HG03139 (cell line): ENCODE results near the gene DFFB.

Source experiments
- ATAC-seq: cut with Tn5 transposase; IDR thresholded peaks from one replicate; pipeline ENCODE4 v1.9.1; 2021; ENCODE audit not compliant: unreplicated experiment

The DFFB gene

DNA sequence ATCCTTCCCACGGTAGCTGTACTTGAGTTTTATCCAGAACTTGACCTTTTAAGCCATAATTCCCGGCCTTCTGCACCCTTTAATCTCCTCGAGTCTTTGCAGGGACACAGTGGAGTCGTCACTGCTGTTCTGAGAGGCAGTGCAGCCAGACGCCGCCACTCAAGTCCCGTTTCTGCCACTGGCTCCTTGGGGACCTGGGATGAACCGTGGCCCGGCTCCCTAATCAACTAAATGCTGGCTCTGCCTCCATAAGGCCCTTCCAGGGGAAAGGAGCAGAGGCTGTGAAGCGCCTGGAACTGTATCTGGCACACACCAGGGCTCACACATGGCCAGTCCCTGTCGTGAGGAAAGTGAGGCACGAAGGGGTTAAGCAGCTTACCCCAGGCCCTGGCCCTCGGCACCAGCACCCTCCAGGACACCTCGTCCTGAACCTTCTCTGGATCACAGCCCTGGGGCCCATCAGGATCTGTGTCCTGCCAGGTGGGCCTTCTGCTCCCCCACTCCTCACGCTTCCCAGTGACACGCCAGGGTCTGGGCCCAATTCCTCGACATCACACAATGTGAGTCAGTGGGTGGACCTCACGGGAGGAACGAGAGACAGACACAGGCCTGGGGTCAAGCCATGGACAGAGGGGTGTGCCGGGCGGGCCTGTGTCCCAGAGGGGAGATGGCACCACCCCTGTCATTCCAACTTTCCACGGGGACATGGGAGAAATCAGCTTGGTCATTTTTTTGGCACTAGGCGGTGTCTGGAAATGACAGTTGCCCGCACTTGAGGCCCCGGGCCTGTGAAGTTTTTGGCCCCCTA, 66.3 kb downstream of the DFFB start:
- no peak for ATAC-seq

DNA sequence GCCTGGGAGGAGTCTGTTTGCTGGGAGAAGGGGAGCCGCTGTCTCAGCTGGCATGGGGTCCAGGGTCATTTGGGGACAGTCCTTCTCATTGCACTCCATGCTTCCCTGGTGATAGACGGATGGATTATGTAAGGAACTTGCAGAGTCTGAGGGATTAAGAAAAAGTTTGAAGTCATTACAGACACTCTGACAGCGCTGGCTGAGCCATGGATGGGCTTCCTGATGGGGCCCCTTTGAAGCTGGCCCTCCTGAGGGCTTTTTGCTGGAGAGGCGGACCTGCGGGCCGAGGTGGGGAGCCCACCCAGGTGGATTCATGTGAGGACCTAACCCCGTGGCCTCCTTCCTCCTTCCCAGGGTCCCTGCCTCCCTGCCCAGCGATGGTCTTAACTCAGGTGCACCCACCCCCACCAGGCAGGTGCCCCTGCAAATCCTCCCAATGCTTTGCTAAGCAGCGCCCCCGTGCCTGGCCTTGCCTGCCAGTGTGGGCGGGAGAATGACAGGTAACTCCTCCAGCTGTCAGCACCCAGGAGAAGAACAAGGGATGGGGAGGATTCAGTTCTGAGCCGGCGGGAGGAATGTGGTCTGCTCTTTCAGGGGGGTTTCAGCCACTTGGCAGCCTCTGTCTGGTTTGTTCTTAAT, 67.0 kb downstream of the DFFB start:
- ATAC-seq = no peak

DNA sequence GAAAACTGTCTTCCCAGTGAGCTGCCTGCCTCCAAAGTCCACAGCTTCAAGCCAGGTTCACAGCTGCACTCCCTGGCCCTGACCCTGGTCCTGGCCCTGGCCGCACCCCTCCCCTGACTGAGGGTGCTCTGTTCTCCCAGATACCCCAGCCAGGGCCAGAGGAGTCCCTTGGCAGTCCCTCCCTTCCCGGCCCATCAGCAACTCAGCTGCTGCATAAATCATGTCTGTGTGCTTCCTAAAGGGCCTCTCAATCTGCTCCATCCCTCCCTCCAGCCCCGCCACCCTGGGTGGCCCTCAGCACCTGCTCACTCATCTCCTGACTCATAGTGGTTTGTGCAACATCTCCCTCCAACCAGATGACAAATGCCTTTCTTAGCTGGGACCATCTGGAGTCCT, 67.5 kb downstream of the DFFB start:
- no peak for ATAC-seq

DNA sequence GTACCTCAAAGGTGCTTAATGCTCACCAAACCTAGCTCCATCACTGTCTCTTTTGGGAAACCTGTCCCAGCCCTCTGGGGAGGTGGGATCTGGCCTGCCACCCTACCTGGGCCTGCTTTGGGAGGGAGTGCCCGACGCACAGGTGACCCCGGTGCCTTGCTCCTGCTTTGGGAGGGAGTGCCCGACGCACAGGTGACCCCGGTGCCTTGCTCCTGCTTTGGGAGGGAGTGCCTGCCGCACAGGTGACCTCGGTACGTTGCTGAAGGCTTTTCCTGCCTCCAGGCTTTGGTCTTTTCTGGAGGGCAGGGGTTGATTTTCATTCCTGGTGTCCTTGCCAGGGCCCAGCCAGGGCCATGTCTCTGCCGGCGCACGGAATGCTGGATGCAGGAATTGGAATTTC, 68.0 kb downstream of the DFFB start:
- ATAC-seq = no peak

DNA sequence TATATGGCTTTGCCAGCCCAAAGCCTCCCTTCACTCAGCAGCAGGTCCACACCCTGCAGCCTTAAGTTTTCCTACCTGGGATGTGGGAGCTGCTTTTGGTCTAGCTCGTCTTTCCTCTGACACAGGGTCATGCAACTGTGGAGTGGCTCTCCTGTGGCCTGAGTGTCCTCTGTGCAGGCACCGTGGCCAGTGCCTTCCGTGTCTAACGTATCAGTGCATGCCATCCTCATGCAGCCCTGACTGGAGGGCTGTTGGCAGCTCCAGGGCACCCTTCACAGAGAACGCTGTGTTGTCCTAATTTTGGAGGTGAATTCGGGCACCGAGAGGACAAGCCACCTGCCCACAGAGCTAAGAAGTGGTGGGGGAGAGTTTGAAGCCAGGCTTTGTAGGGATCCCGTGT, 68.5 kb downstream of the DFFB start:
- ATAC-seq = no peak

DNA sequence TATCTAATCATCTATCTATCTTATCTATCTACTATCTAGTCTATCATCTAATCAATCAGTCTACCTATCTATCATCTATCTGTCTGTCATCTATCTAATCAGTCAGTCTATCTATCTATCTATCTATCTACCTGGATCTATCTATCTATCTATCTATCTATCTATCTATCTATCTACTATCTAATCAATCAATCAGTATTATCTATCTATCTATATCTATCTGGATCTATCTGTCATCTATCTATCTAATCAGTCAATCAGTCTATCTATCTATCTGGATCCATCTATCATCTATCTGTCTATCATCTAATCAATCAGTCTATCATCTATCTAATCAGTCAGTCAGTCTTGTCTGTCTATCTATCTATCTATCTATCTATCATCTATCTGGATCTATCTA, 69.7 kb downstream of the DFFB start:
- ATAC-seq = no peak

DNA sequence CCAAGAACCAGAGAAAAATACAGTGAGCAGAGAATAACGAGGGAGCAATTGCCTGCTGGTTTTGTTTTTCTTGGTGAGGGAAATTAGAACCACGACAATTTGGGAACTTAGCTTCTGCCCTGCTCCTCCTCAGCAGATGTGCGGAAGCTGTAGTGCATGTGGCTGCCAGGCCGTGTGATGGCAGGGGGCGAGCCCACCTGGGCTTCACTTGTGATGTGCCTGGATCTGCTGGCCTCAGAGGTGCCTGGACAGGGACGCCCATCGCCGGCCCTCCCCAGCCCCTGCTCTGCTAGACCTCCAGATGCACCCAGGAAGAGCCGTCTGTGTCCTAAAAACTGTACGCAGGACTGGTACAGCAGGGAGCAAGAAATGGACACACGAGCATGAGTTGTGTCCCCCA, 71.3 kb downstream of the DFFB start:
- ATAC-seq = no peak

DNA sequence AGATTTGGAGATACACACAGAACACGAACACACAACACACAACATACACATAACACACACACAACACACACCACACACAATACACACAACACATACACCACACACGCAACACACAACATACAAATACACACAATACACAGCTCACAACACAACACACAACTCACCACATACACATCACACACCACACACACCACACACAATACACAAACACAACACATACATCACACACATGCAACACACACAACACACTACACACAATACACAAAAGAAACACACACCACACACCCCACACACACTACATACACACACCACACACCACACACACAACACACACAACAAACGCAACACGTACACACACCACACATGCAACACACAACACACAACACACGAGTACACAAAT, 71.8 kb downstream of the DFFB start:
- ATAC-seq = no peak

DNA sequence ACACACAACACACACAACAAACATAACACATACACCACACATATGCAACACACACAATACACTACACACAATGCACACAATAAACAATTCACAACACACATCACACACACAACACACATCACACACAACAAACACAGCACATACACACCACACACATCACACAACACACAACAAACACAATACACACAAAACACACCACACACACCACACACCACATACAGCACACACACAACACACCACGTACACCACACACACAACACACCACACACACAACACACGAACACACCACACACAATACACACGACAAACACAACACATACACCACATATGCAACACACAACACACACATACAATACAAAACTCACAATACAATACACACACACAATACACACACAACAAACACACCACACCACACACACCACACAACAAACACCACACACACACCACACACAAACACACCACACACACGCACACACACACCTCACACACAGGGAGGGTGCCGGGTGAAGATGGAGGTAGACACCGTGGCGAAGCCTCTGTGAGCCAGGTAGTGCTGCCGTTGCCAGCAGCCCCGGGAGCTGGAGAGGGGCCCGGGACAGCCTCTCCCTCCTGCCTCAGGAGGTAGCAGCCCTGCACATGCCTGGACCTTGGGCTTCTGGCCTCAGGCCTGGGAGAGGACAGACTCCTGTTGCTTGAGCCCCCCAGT, 73.2 kb downstream of the DFFB start:
- no peak for ATAC-seq

DNA sequence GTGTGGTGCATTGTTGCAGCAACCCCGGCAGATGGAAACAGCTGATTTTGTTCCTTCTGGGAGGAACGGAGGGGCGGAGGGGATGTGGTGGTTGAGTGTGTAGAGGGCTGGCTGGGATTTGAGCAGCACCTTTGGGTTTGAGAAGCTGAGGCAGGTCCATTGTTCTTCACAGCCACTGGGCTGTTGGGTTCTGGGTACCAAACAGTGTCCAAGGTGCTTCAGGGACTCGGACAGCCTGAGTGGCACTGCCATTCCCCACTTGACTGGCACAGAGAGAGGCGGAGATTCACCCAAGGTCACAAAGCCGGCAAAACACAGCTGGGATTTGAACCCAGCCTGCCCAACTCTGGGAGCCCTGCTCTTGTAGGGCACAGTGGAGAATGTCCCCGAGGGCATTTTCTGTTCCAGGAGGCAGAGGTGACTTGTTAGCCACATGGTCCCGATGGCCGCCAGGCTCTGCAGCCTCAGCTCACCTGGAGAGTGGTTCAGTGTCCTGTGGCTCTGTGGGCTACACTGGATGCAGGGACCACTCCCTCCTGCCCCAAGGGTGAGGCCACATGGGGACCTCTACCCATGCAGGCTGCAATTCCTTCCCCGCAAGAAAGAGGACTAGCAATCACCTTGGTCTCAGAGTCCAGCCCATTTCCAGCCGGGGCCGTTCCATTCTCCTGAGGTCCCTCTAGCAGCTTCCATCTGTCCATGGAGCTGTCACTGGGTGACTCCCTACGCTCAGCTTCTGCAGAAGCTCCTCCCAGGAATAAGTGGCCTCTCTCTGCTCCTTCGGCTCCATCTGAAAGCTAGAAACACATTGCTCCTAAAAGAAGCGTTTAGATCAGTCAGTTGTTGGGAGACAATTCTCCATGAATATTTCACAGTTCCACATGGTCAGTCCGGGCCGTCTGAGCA, 74.0 kb downstream of the DFFB start:
- no peak for ATAC-seq

DNA sequence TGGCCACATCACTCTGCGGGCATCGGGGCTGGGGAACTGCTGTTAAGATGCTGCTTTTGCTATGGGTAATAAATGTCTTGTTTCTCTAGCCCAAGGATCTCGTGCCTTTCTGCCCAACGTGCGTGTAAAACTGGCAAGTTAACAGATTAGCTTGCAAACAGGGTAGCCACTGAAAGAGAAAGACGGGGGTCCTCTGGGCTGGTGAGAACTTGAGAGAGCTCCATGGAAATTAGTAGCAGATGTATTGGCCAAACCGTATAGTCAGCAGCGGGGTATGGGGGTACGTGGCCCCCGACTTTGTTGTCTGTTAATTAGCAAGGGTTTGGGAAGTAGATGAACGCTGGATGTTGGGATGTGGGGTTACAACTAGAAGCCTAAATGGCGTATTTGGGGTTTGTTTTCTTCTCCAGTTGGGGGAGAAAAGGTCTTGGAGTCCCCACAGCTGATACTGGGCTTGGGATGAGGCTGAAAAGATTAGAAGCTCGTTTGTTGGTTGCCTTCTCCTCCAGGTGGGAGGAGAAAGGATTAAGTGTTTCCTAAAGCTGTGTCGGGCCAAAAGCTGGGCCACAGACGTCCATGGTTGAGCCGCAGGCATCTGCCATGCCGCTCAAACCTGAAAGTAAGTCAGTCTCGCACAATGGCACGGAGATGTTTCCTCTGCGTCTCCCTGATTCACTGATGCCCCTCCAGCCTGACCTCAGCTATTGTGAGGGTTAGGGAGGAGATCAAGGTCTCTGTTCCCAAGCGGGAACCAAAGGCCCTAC, 75.1 kb downstream of the DFFB start:
- ATAC-seq = no peak
